Hematopoietic multipotent progenitor cell treated with erythropoietin and hydrocortisone succinate and interleukin-3 and kit ligand, for 8 days (in vitro differentiated cells): ENCODE results near the gene GALNT2.

Experiments used
- DNase-seq: peaks from one replicate; pipeline ENCODE4 v3.0.0-alpha.2; 2015

GALNT2 gene

GRCh38 chr1:230117694-230118093, 50.7 kb downstream of the GALNT2 start:
- no peak for DNase-seq

DNA sequence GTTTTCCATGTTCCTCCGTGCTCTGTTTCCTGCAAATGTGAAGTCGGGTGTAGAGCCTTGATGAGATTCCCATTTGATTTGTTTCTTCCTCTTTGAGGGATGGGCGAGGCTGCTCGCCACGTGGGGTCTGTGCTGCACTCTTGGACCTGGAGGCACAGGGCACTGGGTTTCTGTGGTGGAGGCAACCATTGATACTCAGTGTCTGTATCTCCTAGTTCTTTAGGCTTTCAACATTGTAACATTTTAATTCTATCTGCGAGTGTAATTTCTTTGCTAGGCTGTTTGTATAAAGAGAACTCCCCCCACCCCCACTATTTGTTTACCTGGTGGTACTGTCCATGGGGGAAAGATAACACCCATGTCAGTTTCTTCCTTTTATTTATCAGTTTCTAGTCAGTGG, 52.3 kb downstream of the GALNT2 start:
- no peak for DNase-seq

DNA sequence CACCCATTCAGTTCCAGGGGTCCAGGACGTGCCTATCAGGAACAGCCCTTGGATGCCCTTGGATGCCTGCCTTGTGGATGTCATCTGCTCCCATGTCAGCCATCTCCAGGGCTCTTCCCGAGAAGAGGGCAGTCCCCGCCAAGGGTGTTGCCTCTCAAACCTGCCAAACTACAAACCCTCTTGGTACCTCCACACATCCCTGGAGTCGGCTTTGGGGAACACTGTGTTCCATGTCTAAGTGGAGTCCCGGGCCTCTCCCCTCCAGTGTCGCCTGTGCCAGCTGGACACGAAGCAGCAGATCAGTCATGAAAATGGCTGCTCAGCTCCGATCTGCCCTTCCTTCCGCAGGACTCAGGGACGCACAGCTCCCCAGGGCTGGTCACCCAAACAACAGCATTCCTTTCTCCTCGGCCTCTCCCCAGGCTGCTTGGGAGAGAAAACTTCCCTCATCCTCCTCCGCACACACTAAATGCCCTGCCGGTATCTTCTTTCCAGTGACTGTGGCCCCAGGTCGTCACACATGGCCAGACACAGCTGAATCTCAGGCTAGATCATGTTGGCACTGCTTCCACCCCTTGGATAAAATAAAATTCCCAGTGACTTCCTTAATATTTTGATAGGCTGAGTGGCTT, 53.4 kb downstream of the GALNT2 start:
- DNase-seq, result no peak

DNA sequence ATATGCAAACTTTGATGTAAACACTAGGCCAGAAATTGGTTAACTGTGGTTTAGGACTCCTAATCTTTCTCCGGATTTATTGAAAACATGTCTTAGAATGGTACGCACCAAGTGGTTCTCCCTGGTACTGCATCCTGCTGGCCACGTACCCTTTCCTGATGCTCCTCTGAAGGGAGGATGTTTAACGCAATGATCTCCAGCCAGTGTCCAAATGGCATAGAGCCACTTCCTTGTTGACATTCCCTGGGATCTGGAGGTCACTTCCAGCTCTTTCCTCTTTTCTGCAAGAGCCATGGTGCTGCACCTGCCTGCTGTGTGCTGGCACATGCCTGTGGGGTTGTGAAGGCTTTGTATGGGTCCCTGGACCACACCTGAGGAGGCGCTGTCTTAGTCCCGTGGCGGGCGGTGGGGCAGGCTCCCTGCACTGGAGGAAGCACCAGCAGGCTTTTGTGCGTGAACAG, 53.9 kb downstream of the GALNT2 start:
- peak; percentile 51 for DNase-seq

DNA sequence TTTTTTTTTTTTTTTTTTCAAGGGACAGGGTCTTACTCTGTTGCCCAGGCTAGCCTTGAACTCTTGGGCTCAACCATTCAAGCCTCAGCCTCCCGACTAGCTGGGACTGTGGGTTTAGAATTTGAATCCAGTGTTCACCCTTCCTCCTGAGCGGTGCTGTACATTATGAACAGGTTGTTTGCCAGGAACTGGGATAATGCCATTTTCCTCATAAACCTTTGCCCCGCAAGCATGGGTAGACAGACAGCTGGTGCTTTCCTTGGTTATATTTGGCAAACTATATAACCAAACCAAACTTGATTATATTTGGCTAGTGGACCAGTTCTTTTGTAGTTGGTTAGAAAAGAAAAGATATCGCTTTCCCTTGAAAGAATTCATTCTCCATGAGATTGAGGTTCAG, 54.9 kb downstream of the GALNT2 start:
- DNase-seq, result no peak

- no peak for DNase-seq
Observed at GRCh38 chr1:230122366-230123279, 55.6 kb downstream of the GALNT2 start.

DNA sequence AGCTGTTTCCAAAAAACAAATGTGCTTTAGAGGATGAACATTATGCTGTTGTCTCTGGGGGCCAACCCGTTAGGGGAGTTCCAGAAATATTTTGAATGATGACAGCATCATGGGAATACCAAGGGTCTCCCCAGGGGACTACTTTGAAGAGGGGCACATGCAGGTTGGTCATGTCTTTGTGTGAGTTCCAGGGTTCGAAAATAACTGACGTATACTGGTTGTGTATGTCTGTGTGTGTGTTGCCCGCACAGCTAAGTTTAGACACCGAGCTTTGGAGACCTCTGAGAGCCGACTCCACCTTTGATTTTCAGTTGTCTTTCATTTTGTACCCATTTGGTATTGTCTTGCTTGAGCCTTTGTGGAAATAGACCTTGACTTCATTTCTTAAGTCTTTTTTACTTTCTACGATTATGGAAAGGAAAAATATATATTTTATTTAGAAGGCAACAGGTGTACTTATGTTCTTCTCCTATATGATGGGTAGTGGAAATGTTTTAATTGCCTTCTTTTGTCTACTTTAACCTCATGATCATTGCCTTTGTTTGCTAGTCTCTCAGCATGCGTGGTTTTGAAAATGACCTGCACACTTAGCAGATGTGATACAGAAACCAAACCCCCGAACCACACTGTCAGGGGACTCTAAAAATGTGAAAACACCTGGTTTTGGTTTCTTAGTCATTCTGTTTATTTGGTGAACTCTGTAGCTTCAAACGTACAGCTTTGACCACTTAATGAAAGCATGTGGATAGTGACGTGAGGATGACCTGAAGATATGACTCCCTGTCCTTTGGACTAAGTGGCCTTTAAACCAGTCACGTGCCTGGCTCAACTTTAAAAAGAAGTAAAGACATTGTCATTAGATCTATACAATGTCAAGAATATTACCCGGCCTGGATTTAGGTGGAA, 56.5 kb downstream of the GALNT2 start:
- DNase-seq, result no peak

GRCh38 chr1:230124186-230125128, 57.4 kb downstream of the GALNT2 start:
- peak; percentile 70 for DNase-seq

GRCh38 chr1:230125141-230125540, 58.1 kb downstream of the GALNT2 start:
- DNase-seq, result no peak

DNA sequence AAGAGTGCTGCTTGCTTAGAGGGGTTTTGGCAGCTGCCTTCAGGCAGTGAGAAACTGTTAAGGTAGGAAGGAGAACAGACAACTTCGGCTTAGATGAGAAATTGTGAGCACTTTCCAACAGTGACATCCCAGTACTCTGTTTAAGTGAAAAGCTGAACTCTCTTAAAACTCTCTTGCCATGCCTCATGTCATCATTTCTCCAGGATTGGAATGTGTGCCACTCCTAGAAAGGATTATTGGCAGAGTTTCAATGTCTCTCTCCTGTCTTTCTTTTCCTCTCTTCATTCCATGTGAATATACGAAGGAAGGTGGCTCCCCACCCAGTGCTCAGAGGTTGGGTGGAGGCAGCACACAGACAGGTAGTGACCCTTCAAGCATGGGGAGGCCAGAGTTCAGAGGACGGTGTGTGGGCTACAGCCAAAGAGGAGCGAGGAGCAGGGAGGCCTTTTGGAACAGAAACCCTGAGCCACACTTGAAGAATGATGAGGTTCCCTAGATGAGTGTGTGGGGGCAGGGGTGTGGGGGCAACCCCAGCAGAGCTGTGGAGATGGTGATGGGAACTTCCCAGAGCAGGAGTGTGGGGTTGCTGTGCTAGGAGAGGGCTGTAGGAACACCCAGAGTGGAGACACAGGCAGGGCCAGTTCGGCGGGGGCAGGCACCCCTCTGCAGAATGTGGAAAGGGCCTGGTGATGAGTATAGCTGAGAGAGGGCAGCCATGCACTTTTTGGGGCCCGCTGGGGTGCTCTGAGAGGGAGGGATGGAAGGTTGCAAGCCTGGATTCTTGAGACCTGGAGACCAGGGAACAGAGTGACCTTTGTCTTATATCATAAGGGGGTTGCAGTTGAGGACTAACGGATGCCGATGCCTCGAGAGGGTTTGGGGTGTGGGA, 58.8 kb downstream of the GALNT2 start:
- no peak for DNase-seq

- DNase-seq, result no peak
Observed at GRCh38 chr1:230126529-230127104, 59.6 kb downstream of the GALNT2 start.

GRCh38 chr1:230127105-230128054, 60.3 kb downstream of the GALNT2 start:
- peak; percentile 100 for DNase-seq

DNA sequence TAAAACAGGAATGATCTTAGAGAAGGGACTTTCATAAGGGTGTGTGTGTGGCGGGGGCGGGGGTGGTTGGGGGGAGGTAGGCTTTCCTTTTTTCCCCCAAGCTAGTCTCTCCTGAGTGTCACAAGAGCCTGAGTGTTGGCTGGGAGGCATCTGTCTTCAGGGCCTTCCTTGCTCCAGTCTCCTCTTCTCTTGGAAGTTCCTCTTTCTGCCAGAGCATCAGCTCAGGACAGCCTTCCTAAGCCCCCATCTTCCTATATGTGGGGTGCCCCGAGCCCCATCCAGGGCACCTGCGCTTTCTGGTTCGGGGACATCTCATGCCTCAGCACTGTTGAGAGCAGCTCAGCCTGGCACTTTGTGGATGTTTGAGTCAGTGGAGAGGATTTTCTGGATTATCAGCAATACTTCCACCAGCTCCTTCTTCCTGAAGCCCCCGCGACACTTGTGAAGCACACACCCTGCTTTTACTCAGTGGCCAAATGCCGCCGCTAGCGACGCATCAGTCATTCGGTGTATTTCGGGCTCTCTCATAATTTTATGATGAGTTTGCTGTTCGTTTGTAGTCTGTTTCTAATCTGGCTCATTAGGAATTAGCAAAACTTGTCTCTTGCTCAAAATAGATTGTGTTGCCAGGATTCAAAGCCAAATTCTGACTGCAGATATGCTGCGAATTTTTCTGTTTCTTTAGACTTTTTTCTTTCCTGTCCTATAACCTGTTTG, 61.7 kb downstream of the GALNT2 start:
- DNase-seq, result no peak

GRCh38 chr1:230129341-230129740, 62.3 kb downstream of the GALNT2 start:
- DNase-seq, result no peak

DNA sequence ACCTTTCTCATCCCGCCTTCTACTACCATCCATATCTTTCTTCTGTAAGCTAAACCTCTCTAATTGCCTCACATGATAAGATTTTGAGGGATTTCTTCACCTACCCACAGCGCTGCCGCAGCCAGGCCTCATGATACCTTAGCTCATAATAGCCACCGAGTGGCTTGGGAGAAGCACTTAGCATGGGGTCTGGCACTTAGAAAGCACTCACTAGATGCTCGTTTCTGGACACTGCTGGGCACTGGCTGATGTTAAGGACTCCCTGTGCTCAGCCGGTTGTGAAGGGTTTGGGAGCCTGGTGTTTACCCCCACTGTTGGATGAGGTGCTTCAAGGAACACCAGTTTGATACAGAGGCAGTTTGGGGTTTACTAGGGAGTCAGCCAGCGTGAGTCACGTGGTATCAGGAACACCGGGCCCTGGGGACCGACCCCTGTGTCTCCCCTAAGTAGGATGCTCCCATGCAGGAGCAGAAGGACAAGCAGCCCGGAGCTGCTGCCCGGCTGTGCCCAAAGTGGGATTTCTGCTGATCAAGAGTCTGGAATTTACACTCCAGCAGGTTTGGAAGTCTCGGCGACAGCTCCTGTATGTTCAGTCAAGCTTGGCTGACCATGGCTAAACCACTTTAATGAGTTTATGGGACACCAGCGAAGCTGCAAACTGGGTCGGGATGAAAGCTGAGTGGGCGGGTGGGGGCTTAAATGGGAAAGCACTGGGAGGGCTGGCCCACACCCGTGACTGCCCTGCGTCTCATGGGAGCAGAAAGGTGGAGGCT, 63.3 kb downstream of the GALNT2 start:
- no peak for DNase-seq

DNA sequence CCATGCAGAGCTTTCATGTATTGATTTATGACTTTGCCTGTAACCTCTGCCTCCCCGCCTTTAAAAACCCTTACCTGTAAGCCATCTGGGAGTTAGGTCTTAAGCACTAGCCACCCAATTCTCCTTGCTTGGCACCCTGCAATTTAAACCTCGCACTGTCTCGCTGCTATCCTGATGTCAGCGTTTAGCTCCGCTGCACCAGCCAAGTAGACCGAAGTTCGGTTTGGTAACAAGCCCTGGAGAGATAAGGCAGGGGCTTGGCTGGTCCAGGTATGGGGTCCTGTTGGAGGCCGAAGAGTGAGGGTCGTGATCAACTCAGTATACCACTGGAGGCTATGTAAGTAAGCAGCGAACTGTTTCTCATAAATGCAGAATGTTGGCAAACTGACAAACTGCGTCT, 64.4 kb downstream of the GALNT2 start:
- no peak for DNase-seq

- no peak for DNase-seq
Observed at GRCh38 chr1:230132758-230133157, 65.7 kb downstream of the GALNT2 start.

GRCh38 chr1:230135726-230136125, 68.7 kb downstream of the GALNT2 start:
- no peak for DNase-seq
